Sigmoid colon (tissue), 7 donors: Measurements from ENCODE around the gene PAQR4. TPM values are rescaled to one million over a fixed set of nuclear protein-coding genes. Genes with fewer than 3 reads are reported as not detected.
A peak's percentile ranks its signal among the peaks of the same experiment; 100 is the strongest.

Experiments
- DNase-seq: peaks from one replicate; pipeline ENCODE4 v3.0.0-alpha.2; 2019
- H3K27ac ChIP-seq, 4 donors: fragments of 200-600 bp; sonication (generic); one replicate each; pipeline ENCODE4 v1.5.1; 2016 to 2019; ENCODE audit warnings: mild to moderate bottlenecking in 1 of 4
- H3K27me3 ChIP-seq, 3 donors: fragments of 200-600 bp; sonication (generic); one replicate each; pipeline ENCODE4 v1.5.1; 2019; ENCODE audit warnings: mild to moderate bottlenecking in 1 of 3
- H3K36me3 ChIP-seq, 4 donors: fragments of 200-600 bp; sonication (generic); one replicate each; pipeline ENCODE4 v1.5.1; 2016 to 2019
- H3K4me1 ChIP-seq, 4 donors: fragments of 200-600 bp; sonication (generic); one replicate each; pipeline ENCODE4 v1.5.1; 2017 to 2019
- H3K4me3 ChIP-seq, 4 donors: fragments of 200-600 bp; sonication (generic); one replicate each; pipeline ENCODE4 v1.5.1; 2017 to 2019; ENCODE audit warnings: mild to moderate bottlenecking in 2 of 4, moderate library complexity in 1 of 4
- H3K9me3 ChIP-seq, 4 donors: fragments of 200-600 bp in 3 of 4; sonication (generic) in 3 of 4; one replicate each; pipeline versions ENCODE4 v1.5.1 to v1.6.1; 2013 to 2019
- EP300 ChIP-seq, 4 donors: sonication (generic); formaldehyde crosslinking; IDR thresholded peaks; one replicate each; pipeline ENCODE4 v1.6.1; 2017; ENCODE audit warnings: antibody characterized with exemption in 4 of 4
- POLR2A ChIP-seq, 2 donors: fragments of 450-650 bp; IDR thresholded peaks; one replicate each; pipeline ENCODE4 v1.6.1; 2016; ENCODE audit warnings: antibody characterized with exemption in 2 of 2, mild to moderate bottlenecking in 2 of 2, moderate library complexity in 2 of 2
- POLR2AphosphoS5 ChIP-seq, 4 donors: sonication (generic); formaldehyde crosslinking; IDR thresholded peaks; one replicate each; pipeline ENCODE4 v1.6.1; 2017; ENCODE audit warnings: antibody characterized with exemption in 4 of 4
- WGBS, 2 donors: extraction: QIAGEN DNeasy Blood & Tissue Kit; methylation state at CpG; one replicate each; pipeline ENCODE4 v1.1.7; 2013; 5-methylcytosine and 5-hydroxymethylcytosine counted together
- intact Hi-C: fragments of 100-400 bp; cut with DNase I; formaldehyde crosslinking; loops from one replicate; pipeline ENCODE4 v1.15.1; 2023
- polyA plus RNA-seq, 3 donors: library from polyadenylated mRNA; stranded (reverse); fragments of 200-250 nt; gene quantifications; one replicate each; pipeline ENCODE4 v1.2.3, GENCODE V29; 2013
- total RNA-seq, 4 donors: library from RNA; depleted of rRNA; stranded (reverse); fragments of >200 nt; gene quantifications; one replicate each; pipeline ENCODE4 v1.1.0, GENCODE V29; 2016
- TF ChIP-seq, protein P1 (sequence below), 4 experiments: fragments of 450-650 bp in 3 of 4; fragments of 200-600 bp in 1 of 4; IDR thresholded peaks; one replicate each; pipeline ENCODE4 v1.5.1; 2016 to 2019; ENCODE audit warnings: antibody characterized with exemption in 4 of 4, mild to moderate bottlenecking in 3 of 4, moderate library complexity in 2 of 4
- donor health status: healthy with polysubstance abuse.
- donor health status: Bipolar disorder and iron deficiency.
- donor health status: healthy.

The PAQR4 gene
- total and polyA plus RNA-seq, 7 donors, result 0.83 to 22.1 (median 3.6) TPM

DNA sequence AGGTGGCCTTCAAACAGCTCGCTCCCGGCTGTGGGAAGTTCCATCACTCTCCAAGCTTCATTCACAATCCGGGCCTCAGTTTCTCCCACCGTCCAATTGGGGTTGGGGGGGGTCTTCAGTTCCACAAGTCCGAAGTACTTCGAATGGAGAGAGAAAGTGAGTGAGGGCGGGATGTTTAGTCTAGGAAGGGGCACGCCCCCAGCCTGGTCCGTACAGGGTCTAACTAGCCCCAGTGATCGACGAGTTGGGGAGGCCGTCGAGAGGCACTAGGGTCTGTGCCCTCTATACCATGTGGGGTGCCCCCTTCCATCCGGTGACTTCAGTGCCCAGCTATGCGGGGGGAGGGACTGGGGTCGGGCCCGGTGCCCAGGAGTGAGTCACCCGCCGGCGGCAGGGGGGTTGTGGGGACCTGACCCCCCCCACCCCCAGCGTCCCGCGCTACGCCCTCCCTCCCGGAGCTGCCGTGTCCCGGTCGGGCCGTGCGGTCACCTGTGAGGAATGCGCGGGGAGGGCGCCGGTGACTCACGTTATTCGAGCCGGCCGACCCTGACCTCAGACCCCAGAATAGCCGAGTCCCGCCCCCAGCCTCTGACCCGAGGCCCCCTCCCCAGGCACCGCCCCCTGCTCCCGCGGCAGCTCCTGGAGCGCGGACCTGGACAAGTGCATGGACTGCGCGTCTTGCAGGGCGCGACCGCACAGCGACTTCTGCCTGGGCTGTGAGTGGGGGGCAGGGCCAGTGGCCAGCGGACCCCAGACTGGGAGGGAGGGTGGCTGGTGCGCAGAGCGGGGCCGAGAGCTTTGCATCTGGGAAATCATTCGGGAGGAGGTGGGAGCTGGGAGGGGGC is 51.7 kb downstream of the PAQR4 start:
- DNase-seq, result peak; percentile 94
- TF ChIP-seq EP300 (IDR thresholded peaks at IDR 0.05) (peak in 2 of 4 donors; percentile 57 to 80), POLR2AphosphoS5 (IDR thresholded peaks at IDR 0.05) (peak; percentile 49 to 90 (median 70)), POLR2A (IDR thresholded peaks at IDR 0.05) (no peak)
- TF ChIP-seq, protein P1, sequence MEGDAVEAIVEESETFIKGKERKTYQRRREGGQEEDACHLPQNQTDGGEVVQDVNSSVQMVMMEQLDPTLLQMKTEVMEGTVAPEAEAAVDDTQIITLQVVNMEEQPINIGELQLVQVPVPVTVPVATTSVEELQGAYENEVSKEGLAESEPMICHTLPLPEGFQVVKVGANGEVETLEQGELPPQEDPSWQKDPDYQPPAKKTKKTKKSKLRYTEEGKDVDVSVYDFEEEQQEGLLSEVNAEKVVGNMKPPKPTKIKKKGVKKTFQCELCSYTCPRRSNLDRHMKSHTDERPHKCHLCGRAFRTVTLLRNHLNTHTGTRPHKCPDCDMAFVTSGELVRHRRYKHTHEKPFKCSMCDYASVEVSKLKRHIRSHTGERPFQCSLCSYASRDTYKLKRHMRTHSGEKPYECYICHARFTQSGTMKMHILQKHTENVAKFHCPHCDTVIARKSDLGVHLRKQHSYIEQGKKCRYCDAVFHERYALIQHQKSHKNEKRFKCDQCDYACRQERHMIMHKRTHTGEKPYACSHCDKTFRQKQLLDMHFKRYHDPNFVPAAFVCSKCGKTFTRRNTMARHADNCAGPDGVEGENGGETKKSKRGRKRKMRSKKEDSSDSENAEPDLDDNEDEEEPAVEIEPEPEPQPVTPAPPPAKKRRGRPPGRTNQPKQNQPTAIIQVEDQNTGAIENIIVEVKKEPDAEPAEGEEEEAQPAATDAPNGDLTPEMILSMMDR (IDR thresholded peaks at IDR 0.05), result no peak
- H3K27ac ChIP-seq, result peak overlapping the region; percentile 98 to 99 (median 98)
- peaks cover 0 to 62% (median 54%) of the 10 kb centered on the region in 4 donors for H3K4me1 ChIP-seq
- 0 to 1% methylated on average over 57 of the region's 57 CpGs for WGBS, 2 donors
- intact Hi-C loops, result loop anchor here (2.0 kb wide), 1 partner anchor 262 kb away; the partner anchor contains the start of gene ZNF263
- H3K27me3 ChIP-seq, result peaks cover 17 to 28% (median 24%) of the 10 kb centered on the region in 3 donors
- peaks cover 0 to 3% (median 1%) of the 10 kb centered on the region in 4 donors for H3K36me3 ChIP-seq
- H3K9me3 ChIP-seq, result no peaks in the 10 kb centered on the region
- H3K4me3 ChIP-seq, result peak overlapping the region; percentile 46 to 74 (median 61)

DNA sequence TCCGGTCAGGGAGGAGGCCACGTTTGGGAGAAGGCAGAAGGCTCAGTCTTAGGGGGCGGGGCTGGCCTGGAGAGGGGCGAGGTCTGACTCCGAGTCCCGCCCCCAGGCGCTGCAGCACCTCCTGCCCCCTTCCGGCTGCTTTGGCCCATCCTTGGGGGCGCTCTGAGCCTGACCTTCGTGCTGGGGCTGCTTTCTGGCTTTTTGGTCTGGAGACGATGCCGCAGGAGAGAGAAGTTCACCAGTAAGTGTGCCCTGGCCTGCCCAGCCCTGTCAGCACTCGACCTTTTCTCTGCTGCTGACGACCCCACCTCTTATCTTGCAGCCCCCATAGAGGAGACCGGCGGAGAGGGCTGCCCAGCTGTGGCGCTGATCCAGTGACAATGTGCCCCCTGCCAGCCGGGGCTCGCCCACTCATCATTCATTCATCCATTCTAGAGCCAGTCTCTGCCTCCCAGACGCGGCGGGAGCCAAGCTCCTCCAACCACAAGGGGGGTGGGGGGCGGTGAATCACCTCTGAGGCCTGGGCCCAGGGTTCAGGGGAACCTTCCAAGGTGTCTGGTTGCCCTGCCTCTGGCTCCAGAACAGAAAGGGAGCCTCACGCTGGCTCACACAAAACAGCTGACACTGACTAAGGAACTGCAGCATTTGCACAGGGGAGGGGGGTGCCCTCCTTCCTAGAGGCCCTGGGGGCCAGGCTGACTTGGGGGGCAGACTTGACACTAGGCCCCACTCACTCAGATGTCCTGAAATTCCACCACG is 52.5 kb downstream of the PAQR4 start:
- intact Hi-C loops, result loop anchor here (2.0 kb wide), 1 partner anchor 261 kb away; the partner anchor contains the start of gene ZNF263
- Histone ChIP-seq H3K4me1 (peaks cover 0 to 62% (median 54%) of the 10 kb centered on the region in 4 donors), H3K4me3 (peak overlapping the region; percentile 46 to 74 (median 61)), H3K36me3 (peaks cover 0 to 11% (median 9%) of the 10 kb centered on the region in 4 donors), H3K27ac (peak overlapping the region; percentile 98 to 99 (median 98)), H3K9me3 (no peaks in the 10 kb centered on the region), H3K27me3 (peaks cover 17 to 28% (median 24%) of the 10 kb centered on the region in 3 donors)
- no peak for TF ChIP-seq EP300 (IDR thresholded peaks at IDR 0.05)
- peak in 1 of 4 donors; percentile 21 for TF ChIP-seq POLR2AphosphoS5 (IDR thresholded peaks at IDR 0.05)
- TF ChIP-seq POLR2A (IDR thresholded peaks at IDR 0.05), result no peak
- TF ChIP-seq, protein P1 (IDR thresholded peaks at IDR 0.05), result peak in 1 of 4 experiments; percentile 27
- peak; percentile 90 for DNase-seq
- 17 to 18% methylated on average over 25 of the region's 25 CpGs for WGBS, 2 donors

DNA sequence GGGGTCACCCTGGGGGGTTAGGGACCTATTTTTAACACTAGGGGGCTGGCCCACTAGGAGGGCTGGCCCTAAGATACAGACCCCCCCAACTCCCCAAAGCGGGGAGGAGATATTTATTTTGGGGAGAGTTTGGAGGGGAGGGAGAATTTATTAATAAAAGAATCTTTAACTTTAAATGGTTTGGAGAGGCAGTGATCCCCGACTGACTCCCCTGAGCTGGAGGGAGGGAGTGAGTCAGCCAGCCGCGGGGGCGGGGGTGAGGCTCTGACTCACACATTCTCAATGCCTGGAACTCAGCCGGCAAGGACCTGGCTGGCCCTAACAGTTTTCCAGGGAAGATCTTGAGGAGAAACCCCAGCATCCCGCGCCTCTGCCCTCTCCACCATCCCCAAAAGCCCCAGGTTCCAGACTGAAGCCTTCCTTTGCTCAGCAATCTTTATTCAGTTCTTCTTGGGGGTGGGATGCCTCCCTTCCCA is 53.1 kb downstream of the PAQR4 start:
- WGBS, 2 donors, result 20 to 25% methylated on average over 8 of the region's 8 CpGs
- Histone ChIP-seq H3K4me1 (peaks cover 0 to 62% (median 54%) of the 10 kb centered on the region in 4 donors), H3K4me3 (peak overlapping the region in 3 of 4 donors; percentile 65 to 74 (median 67)), H3K9me3 (no peaks in the 10 kb centered on the region), H3K27me3 (peaks cover 14 to 22% (median 20%) of the 10 kb centered on the region in 3 donors), H3K27ac (peak overlapping the region; percentile 98 to 99 (median 98)), H3K36me3 (peaks cover 0 to 17% (median 14%) of the 10 kb centered on the region in 4 donors)
- intact Hi-C loops, result no loop called here
- TF ChIP-seq, protein P1 (IDR thresholded peaks at IDR 0.05), result no peak
- TF ChIP-seq EP300 (IDR thresholded peaks at IDR 0.05) (no peak), POLR2AphosphoS5 (IDR thresholded peaks at IDR 0.05) (peak; percentile 52 to 73 (median 68))
- DNase-seq, result peak; percentile 96

DNA sequence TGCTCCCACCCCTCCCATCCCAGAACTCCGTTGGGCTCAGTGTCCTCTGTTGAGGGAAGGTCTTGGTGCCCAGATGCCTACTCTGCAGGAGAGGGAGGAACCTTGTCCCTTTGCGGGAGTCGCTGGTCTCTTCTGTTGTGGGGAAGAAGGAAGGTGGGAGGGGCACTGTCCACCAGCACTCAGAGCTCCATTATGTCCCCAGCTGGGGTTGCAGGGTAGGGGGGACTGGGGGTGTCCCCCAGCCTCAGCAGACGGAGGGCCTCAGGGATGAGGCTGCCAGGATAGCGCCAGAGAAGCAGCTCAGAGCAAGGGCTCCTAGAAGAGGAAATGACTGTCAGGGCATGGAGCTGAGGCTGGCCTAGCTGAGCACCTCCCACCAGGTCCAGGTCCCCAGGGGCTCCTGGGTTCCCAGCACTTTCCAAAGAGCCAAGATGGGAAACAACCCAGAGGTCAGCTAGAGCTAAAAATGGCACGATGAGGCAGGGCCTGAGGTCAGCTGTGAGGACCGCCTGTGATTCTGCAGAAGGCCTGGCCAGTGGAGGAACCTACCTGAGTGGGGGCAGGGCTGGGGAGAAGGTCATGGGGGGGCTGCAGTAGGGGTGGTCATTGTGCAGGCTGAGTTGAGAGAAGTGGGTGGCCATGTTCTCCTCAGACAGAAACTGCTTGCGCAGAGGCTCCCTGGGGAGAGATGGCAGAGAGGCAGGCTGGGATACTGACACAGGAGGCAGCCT is 53.7 kb downstream of the PAQR4 start:
- intact Hi-C loops, result no loop called here
- peaks cover 8 to 16% (median 14%) of the 10 kb centered on the region in 3 donors for H3K27me3 ChIP-seq
- no peaks in the 10 kb centered on the region for H3K9me3 ChIP-seq
- 52 to 57% methylated on average over 8 of the region's 8 CpGs for WGBS, 2 donors
- DNase-seq, result no peak
- peak overlapping the region; percentile 49 to 74 (median 66) for H3K4me3 ChIP-seq
- peaks cover 0 to 57% (median 51%) of the 10 kb centered on the region in 4 donors for H3K4me1 ChIP-seq
- TF ChIP-seq EP300 (IDR thresholded peaks at IDR 0.05) (no peak), POLR2AphosphoS5 (IDR thresholded peaks at IDR 0.05) (no peak), POLR2A (IDR thresholded peaks at IDR 0.05) (no peak)
- TF ChIP-seq, protein P1 (IDR thresholded peaks at IDR 0.05), result no peak
- H3K36me3 ChIP-seq, result peaks cover 0 to 20% (median 15%) of the 10 kb centered on the region in 4 donors
- peak overlapping the region; percentile 98 to 99 (median 98) for H3K27ac ChIP-seq
